GM18861 (cell line): Measurements from ENCODE around the gene EDARADD.
"Not testable (repeated sequence)": the region's sequence is repeated elsewhere in the genome, so short reads cannot be mapped to it uniquely, and the experiment has no call there.

ENCODE experiments used
- ATAC-seq: cut with Tn5 transposase; IDR thresholded peaks from one replicate; pipeline ENCODE4 v1.9.1; 2021; ENCODE audit not compliant: unreplicated experiment

EDARADD gene

GRCh38 chr1:236484310-236484971, 90.4 kb downstream of the EDARADD start:
- no peak for ATAC-seq

- ATAC-seq = no peak
Observed at GRCh38 chr1:236486356-236487002, 92.4 kb downstream of the EDARADD start.

- ATAC-seq = not testable (repeated sequence)
Observed at GRCh38 chr1:236489161-236489560, 95.1 kb downstream of the EDARADD start.

GRCh38 chr1:236489710-236490377, 95.8 kb downstream of the EDARADD start:
- no peak for ATAC-seq

DNA sequence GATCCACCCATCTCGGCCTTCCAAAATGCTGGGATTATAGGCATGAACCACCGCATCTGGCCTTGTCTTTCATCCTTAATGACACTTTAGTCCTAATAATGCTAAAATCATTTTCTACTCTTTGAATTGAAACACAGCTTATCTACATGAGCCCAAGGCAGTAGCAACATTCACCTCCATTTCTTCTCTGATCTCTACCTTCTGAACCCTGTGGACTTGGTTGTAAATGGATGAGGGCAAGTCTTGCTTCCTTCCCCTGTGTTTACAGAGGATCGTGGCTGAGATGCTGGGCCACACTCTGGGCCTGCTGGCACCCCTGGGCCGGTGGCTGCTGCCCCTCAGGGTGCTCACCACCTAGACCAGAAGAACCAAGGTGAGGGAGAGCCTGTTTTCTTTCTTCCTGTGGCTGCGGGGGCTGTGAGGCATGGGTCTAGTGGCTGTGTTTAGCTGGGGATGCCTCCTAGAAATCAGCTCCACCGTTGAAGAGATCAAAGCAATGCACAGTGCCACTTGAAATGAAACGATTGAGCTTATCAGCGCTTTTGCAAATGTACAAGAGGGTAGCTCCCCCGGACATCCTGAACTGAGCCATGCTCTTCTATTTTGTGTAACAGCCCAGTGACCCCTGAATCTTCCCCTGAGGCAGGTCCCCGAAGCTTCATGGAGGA, 97.5 kb downstream of the EDARADD start:
- no peak for ATAC-seq

GRCh38 chr1:236492378-236492777, 98.3 kb downstream of the EDARADD start:
- ATAC-seq = no peak

DNA sequence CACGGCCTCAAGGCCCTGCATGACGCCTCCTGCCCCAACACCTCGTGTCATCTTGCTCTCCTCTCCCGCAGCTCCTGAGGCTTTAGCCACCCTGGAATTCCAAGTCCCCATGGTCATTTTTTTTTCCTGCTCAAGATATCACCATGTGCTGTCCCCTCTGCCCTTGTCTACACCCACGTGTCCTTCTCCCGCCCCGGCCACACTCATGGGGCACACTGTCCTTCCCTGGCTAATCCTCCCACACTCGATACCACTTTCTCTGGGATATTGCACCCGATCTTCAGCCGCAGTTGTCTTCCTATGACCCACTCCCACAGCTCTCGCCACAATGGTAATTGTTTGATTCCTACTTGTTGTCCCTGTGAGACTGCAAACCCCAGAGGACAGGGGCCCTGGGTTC, 100.0 kb downstream of the EDARADD start:
- no peak for ATAC-seq

- no peak for ATAC-seq
Observed at GRCh38 chr1:236494586-236495466, 100.7 kb downstream of the EDARADD start.

GRCh38 chr1:236495467-236496112, 101.5 kb downstream of the EDARADD start:
- ATAC-seq = no peak

DNA sequence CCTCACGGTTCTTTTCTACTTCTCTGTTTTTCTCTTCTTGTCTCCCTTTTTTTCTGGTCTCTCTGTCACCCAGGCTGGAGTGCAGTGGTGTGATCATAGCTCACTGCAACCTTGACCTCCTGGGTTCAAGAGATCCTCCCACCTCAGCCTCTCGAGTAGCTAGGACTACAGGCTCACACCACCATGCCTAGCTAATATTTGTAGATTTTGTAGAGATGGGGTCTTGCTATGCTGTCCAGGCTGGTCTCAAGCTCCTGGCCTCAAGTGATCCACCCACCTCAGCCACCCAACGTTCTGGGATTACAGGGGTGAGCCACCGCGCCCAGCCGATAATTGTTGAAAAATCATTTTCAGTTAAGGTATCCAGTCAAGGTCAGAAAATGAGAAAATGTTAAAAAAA, 103.8 kb downstream of the EDARADD start:
- no peak for ATAC-seq

- no peak for ATAC-seq
Observed at GRCh38 chr1:236501093-236501492, 107.0 kb downstream of the EDARADD start.

- ATAC-seq = no peak
Observed at GRCh38 chr1:236502579-236502971, 108.5 kb downstream of the EDARADD start.

DNA sequence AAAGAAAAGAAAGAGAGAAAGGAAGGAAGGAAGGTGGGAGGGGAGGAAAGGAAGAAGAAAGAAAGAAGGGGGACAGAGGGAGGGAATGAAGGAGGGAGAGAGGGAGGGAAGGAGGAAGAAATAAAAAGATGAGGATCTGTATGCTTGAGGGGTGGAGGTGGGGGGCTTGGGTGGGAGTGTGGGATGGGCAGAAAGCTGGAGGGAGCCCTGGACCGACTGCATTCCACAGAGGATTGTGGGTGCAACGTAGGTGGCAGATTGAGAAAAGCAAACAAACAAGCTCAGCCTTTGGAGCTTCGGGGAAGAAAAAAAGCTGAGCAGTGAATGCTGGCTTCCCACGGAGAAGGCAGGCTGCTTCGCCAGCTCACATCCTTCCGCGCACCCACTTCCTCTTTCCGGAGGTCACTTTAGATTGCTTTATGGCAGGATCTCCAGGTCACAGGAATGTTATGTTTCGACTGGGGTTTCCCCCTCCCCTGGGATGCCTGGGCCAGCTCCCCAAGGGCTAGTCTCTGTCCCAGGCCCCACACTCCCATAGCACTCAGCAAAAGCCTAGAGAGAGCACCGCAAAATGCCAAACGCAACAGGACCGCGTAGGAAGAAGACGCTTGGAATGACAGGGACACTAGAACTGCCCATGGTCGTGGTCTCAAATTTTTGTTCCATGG, 109.0 kb downstream of the EDARADD start:
- peak; percentile 45 for ATAC-seq

- ATAC-seq = not testable (repeated sequence)
Observed at GRCh38 chr1:236504338-236504737, 110.3 kb downstream of the EDARADD start.

DNA sequence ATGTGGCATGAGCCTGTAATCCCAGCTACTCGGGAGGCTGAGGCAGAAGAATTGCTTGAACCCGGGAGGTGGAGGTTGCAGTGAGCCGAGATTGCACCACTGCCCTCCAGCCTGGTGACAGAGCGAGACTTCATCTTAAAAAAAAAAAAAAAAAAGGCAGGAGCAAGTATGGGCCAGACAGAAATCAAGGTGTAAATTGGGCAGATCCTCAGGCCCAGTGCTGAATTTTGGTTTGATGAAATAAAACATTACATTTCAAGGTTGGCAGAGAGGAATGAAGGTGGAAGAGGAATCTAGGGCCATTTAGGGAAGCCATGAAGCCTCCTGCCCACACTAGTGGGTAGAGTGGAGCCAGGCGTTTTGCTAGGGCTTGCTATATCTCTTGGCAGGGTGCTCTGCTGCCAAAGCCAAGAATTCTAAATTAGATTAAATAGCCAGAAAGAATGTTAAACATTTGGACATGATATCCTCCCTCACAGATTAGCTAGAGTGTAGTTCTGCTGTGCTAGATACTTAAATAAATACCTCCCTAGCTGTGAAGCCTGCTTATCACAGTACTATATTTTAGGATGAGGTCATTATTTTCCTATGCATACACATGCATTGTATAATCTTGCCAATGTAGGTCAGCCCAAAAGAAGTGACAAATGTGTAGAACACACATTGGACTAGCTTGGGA, 113.1 kb downstream of the EDARADD start:
- ATAC-seq = no peak

GRCh38 chr1:236508593-236509027, 114.5 kb downstream of the EDARADD start:
- no peak for ATAC-seq

- ATAC-seq = no peak
Observed at GRCh38 chr1:236509203-236509602, 115.1 kb downstream of the EDARADD start.

DNA sequence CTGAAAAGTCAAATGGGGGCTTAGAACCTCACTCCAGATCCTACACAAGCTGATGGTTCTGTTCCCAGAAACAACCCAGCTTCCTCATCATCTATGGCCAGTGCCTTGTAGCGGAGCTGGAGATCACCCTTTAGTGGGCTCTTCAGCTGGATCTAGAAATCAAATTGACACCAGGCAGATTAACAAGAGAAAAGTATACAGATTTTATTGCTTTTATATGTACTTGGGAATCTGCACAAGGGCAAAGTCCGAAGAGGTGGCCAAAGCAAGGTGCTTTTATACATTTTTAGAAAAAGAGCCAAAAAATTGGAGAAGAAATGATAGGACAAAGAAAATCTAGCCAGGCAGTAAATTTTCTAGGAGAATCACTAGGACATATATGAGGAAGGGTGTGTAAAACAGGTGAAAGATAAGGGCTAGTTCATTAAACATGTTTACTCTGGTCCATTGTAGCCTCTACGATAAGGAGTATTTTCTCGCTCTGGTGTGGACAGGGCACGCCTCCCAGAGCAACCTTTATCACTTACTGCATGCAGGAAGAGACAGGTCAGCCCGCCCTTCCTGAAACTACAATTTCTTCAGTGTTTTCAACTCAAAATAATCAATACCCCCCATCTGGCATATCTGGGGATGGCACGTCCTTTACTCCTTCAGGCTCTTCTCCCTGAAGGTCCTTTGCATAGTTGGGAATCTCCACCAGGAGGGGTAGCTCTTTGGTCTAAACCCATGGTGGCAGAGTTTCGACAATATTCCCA, 115.7 kb downstream of the EDARADD start:
- no peak for ATAC-seq
